HG03159 (cell line): ENCODE measurements around the gene LYSMD3.
"Not testable (repeated sequence)": the region's sequence is repeated elsewhere in the genome, so short reads cannot be mapped to it uniquely, and the experiment has no call there.

Source experiments
- ATAC-seq: cut with Tn5 transposase; IDR thresholded peaks from one replicate; pipeline ENCODE4 v1.9.1; 2021; ENCODE audit warnings: mild to moderate bottlenecking, moderate library complexity; ENCODE audit not compliant: unreplicated experiment

Gene LYSMD3

DNA sequence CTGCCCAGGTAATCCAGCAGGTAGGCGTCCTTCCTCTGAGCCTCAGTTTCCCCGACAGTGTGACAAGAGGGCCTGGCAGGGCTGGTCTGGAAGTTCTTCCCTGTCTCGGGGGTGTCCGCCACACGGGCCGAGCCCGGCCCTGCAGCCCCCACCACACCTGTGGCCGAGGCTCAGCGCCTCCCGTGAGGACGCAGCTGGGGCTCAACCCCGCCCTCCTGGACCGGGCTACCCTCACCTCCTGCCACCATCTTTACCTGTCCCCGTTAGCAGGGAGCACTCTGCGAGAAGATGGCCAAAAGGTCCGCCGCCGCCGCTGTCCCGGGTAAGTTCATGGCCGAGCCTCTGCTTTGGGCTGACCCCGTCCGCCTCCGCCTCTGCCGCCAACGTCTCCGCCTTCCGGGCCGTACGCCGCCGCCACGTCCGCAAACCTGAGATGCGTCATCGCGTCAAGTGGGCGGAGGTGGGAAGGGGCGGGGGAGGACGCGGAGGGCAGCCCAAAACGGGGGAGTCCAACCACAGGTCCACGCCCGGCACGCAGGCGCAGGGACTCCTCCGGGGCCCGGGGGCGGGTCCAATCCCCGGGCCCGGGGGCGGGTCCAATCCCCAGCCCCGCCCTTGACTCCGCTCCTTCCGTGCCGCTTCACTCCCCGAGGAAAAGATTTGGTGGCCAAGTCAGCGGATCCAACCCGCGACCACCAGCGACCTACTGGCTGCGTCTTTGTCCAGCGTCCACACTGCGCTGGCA lies at the start of gene LYSMD3:
Gene LYSMD3 (minus strand): TSS at position 391 of the 745 bp plus-strand sequence. CDS start 4,295 bp downstream, outside the sequence.
- ATAC-seq = peak; percentile 88

- not testable (repeated sequence) for ATAC-seq
Measured at GRCh38 chr5:90576566-90576965, 47.2 kb upstream of the LYSMD3 start.

DNA sequence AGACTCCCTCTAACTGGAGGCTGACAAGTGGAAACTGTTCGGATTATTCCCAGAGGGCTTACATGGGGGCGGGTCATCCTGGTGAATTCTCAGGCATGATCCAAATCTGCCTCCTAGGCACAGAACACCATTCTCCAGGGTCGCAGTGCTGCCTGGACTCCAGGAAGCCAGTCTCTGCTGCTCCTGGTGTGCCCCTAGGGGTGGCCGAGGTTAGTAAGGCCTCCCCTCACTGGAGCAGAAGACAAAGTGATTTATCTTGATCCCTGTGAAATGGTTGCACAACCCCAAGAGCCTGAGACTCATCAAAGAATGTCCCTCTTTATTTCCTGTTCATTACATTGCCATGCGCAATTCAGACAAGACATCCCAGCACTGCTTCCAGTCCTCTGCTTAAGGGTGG lies 46.3 kb upstream of the LYSMD3 start:
- ATAC-seq = no peak

GRCh38 chr5:90571147-90571773 lies 41.9 kb upstream of the LYSMD3 start:
- ATAC-seq = no peak

DNA sequence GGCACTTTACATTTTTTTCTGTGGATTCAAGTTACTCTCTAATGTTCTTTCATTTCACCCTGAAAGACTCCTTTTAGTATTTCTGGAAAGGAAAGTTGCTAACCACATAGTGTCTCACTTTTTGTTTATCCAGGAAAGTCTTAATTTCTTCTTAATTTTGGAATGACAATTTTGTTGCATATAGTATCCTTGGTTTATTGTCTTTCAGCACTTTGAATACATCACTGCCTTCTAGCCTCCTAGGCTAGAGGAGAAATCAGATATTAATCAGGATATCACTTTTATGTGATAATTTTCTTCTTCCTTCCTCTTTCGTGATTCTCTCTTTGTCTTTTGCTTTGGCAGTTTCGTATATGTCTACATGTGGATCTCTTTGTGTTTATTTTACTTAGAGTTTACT lies 40.6 kb upstream of the LYSMD3 start:
- ATAC-seq = no peak

DNA sequence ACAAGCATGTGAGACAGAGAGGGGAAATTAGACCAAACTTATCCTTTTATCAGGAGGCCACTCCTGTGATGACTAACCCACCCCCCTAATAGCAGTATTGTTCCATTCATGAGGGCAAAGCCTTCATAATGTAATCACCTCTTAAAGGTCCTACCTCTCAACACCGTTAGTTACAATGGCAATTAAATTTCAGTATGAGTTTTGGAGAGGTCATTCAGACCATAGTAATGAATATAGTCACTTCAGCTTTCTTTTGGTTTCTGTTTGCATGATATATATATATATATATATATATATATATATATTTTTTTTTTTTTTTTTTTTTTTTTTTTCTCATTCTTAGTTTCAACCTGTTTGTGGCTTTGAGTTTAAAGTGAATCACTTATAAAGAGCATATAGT lies 39.7 kb upstream of the LYSMD3 start:
- ATAC-seq = no peak

DNA sequence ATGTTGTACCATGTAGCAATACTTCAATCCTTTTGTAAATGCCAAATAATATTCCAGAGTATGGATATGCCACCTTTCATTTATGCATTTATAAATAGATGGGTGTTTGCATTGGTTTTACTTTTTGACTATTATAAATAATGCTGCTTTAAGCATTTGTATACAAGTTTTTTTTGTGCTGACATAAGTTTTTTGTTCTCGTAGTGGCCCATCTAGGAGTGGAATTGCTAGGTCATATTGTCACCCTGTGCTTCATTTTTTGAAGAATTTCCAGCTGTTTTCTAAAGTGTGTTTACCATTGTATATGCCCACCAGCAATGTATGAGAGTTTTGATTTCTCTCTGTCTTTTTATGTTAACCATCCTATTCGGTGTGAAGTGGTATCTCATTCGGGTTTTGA lies 36.1 kb upstream of the LYSMD3 start:
- no peak for ATAC-seq

GRCh38 chr5:90563108-90563507 lies 33.7 kb upstream of the LYSMD3 start:
- no peak for ATAC-seq

DNA sequence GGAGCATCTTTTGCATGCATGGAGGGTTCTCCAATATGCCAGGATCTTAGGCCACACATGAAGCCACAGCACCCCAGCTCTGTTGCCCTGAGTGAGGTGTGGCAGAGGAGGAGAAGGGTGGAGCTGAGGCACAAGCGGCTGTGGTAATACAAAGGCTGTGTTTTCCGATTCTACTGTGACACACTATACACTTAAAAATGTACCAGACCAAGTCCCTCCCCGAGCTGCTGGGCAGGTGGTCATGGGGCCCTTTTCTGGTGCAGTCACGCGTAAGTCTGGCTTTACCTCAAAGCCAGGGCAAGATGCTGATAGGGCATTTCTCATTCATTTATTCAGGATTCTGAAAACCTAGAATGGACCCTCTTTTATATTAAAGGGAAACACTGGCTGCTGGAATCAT lies 33.0 kb upstream of the LYSMD3 start:
- ATAC-seq = no peak

- no peak for ATAC-seq
Measured at GRCh38 chr5:90561766-90562165, 32.4 kb upstream of the LYSMD3 start.

- ATAC-seq = no peak
Measured at GRCh38 chr5:90560771-90561170, 31.4 kb upstream of the LYSMD3 start.

DNA sequence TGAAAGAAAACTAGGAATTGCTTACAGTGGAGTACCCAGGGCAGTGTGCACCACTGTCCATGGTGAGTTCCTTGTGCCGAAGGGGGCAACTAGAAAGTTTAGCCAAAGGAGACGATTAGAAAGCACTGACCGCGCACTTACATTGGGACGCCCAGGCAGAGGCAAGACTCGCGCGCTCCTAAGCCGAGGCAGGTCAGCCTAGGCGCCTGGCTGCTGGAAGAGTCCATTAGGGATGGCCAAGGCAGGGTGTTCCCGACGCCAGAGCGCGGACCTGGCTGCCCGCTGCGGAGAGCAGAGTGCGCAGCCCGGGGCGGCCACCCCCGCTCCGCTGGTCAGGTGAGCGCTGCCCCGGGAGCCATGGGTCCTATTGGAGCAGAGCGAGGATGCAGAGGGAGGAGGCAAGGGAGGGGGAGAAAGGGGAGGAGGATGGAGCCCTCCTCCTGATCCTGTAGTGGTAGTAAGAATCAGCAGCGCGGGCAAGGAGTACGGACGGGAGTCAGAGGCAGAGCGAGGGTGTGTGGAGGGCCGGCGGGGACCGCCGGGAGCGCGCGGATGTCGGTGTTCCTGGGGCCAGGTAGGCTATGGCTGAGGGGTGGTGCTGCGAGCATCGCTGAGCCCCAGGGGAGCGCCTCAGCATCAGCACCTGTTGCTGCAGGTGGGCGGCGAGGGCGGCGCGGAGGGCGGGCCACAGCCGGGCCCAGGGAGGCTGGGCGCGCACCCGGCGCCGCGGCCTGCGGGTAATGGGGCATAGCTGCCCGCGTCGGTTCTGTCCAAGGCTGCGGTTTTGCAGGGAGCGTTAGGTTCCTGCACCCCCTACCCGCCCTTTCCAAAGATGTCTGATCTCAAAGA lies 29.2 kb upstream of the LYSMD3 start, which contains the start of gene ADGRV1:
Gene ADGRV1 (plus strand): TSS at position 454 of the 849 bp plus-strand sequence. CDS start 99 bp downstream, at position 553.
- peak; percentile 46 for ATAC-seq

DNA sequence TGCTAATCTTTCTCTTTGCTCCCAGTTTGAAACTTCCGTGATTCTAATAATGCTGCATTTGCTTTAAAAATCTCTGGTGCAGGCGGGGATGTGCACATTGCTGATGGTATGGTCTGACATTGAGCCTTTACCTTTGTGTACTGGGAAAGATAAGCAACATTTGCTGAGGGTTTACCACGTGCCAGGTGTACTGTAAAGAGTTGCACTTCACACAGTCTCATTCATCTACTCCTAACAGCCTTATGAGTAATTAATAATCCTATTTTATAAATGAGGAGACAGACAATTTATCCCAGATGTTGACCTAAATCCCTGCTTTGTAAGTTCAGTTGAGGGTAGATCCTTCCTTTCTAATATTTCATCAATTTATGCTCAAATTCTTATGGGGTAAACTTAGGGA lies 28.5 kb upstream of the LYSMD3 start:
- no peak for ATAC-seq

DNA sequence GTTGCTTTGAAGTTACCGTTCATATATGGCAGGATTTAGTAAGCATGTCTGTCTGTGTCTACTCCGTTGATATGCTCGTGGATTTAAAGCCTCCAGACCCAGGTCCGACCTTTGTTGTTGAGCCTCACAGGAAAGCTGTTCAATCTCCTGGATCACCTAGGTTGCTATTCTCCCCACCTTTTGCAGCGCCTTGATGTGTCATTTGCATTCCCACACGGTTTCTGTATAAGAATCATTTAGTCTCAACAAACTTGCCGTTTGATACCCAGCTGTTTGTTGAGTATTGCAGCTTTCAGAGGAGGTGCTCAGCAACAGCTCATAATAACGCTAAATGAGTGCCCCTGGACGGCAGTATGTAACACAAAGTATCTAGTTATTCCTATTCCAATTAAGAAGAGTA lies 28.0 kb upstream of the LYSMD3 start:
- no peak for ATAC-seq

DNA sequence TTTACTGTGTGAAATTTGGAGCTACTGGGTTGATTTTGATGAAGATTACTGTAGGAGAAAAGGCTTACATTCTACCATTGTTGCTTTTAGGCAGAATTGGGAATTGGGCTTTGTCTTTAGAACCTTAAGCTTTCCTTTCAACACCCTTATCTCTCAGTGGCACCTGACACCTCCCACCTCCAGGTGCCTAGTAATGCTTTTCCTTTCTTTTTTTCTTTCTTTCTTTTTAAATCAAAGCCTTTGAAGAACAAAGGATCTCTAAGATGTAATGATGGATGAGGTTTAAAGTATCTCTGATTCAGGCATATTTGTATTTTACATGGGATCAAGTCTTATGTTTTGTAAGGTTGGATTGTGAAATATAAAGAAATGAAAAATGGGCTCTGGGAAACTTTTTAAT lies 26.3 kb upstream of the LYSMD3 start:
- ATAC-seq = no peak

DNA sequence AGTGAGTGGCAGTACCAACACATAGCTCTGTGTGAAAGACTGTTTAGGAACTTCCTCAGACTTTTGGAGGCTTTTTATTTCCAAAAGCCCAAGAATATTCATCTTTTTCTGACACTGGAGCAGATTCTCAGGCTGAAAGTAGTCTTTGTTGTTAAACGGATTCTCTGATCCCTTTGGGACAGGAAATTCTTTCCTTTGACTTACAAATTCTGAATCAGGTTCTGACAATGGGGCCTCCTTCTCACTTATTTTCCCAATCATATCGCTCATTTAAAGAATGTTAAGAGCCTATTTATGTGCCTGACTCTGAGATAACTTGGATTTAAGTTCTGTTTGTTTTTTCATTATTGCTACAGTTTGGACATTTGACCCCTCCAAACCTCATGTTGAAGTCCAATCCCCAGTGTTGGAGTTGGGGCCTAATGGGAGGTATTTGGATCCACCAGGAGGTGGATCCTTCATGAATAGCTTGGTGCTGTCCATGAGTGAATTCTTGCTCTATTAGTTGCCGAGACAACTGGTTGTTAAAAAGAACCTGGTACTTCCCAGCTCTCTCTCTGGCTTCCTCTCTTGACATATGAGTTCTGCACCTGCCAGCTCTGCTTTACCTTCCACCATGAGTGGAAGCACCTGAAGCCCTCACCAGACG lies 25.1 kb upstream of the LYSMD3 start:
- no peak for ATAC-seq

DNA sequence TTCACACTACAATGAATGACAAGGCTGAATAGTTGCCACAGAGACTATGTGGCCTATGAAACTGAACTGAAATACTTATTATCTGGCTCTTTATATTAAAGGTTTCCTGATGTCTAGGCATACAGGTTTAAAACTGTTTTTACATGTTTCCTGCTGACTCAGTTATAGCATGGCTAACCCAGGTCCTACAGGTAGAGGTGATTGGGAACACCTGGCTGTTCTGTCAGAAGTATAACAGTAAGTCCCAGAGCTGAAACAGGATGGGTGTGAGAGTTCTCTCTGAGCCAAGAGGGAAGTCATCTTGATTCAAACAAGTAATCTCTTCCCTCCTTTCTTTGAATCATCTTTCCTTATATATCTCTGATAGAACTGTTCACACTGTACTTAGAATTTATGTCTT lies 24.3 kb upstream of the LYSMD3 start:
- no peak for ATAC-seq

GRCh38 chr5:90551376-90551775 lies 22.0 kb upstream of the LYSMD3 start:
- ATAC-seq = no peak

GRCh38 chr5:90550963-90551362 lies 21.6 kb upstream of the LYSMD3 start:
- ATAC-seq = no peak

DNA sequence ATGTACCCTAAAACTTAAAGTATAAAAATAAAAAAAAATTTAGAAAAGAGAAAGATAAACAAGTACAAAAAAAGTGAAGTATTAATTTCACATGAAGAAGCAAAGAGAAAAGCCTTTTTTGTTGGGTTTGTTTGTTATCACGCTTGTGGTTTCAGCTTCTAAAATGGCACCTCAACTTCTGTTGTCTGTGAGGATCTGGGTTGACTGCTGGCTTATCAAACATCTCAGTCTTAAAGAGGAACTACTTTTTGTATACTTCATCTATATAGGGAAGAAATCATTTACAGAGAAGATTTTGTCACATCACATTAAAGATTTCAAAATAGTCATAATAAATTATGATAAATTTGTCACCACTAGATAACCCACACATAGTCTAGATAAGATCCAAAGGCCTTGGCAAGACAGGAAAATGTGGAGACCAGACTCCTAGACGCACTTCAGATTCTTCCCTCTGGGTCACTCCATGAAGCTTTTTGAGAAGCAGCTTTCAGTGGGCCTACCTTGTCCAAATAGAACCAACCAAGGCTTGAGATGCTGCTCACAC lies 20.4 kb upstream of the LYSMD3 start:
- no peak for ATAC-seq

DNA sequence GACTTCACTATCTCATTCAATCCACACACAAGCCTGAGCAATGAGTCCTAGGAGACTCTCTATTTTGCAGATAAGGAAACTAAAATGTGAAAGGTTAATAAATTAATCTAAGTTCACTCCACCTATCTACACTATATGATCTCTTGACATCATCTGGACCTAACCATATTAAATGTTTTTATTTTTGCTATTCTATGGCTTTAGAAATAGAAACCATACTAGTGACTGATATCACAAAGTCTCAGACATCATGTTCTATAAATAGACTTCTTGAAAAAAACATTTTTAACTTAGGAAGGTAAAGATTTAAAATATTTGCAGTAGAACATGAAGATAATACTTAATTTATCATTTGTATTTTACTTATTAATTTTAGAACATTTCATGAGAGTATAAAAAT lies 19.8 kb upstream of the LYSMD3 start:
- ATAC-seq = no peak
